ENCODE data around the gene ELMO1.

DNA sequence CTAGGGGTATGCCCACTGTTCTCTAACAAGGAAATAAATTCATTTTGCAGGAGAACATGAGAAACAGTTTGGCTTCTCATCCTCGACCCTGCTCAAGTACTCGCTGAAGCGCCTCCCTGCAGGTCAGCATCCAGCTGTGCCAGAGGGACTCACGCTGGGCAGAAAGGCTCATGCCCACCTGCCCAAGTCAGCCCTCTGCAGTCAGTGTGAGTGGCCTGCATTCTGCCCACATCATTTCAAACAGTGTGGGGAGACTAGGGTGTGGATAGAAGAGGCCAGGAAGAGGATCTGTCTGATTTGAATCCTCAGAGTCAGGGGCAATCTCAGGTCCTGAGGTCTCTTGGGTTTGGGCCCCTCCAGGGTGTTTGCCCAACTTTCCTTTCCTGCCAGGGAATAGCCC lies 297.8 kb downstream of the ELMO1 start:
- TF ChIP-seq POLR2A (IDR thresholded peaks at IDR 0.05; ENCODE audit: insufficient read depth in 1 of 2, low read depth in 2 of 2, low read length in 2 of 2) (no peak), STAG1 (CRISPR knock-in tag; IDR thresholded peaks at IDR 0.05) (no peak), CENPT (CRISPR knock-in tag; IDR thresholded peaks at IDR 0.05; ENCODE audit: low read depth) (no peak), SIN3B (IDR thresholded peaks at IDR 0.05; ENCODE audit: low read length) (no peak), NR2C2 (CRISPR knock-in tag; IDR thresholded peaks at IDR 0.05; ENCODE audit: borderline replicate concordance) (no peak), ZC3H13 (CRISPR knock-in tag; IDR thresholded peaks at IDR 0.05) (no peak), KMT2B (CRISPR knock-in tag; IDR thresholded peaks at IDR 0.05) (no peak), HIVEP1 (CRISPR knock-in tag; IDR thresholded peaks at IDR 0.05) (no peak), ZBTB7B (CRISPR knock-in tag; IDR thresholded peaks at IDR 0.05) (no peak), ZNF564 (CRISPR knock-in tag; IDR thresholded peaks at IDR 0.05) (no peak)
- TF ChIP-seq, protein P1, sequence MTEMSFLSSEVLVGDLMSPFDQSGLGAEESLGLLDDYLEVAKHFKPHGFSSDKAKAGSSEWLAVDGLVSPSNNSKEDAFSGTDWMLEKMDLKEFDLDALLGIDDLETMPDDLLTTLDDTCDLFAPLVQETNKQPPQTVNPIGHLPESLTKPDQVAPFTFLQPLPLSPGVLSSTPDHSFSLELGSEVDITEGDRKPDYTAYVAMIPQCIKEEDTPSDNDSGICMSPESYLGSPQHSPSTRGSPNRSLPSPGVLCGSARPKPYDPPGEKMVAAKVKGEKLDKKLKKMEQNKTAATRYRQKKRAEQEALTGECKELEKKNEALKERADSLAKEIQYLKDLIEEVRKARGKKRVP (CRISPR knock-in tag; IDR thresholded peaks at IDR 0.05) = no peak
- TF ChIP-seq, protein P2, sequence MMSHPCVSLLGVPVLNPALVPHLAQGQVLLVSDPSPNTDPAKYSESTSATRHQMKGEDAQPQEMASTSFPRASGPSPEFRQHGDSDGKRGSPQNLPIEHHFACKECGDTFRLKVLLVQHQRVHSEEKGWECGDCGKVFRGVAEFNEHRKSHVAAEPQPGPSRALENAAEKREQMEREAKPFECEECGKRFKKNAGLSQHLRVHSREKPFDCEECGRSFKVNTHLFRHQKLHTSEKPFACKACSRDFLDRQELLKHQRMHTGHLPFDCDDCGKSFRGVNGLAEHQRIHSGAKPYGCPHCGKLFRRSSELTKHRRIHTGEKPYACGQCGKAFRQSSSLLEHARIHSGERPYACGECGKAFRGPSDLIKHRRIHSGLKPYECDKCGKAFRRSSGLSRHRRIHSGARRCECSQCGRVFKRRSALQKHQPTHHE (CRISPR knock-in tag; IDR thresholded peaks at IDR 0.05; ENCODE audit: borderline replicate concordance) = no peak
- TF ChIP-seq, protein P3, sequence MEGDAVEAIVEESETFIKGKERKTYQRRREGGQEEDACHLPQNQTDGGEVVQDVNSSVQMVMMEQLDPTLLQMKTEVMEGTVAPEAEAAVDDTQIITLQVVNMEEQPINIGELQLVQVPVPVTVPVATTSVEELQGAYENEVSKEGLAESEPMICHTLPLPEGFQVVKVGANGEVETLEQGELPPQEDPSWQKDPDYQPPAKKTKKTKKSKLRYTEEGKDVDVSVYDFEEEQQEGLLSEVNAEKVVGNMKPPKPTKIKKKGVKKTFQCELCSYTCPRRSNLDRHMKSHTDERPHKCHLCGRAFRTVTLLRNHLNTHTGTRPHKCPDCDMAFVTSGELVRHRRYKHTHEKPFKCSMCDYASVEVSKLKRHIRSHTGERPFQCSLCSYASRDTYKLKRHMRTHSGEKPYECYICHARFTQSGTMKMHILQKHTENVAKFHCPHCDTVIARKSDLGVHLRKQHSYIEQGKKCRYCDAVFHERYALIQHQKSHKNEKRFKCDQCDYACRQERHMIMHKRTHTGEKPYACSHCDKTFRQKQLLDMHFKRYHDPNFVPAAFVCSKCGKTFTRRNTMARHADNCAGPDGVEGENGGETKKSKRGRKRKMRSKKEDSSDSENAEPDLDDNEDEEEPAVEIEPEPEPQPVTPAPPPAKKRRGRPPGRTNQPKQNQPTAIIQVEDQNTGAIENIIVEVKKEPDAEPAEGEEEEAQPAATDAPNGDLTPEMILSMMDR (CRISPR knock-in tag; IDR thresholded peaks at IDR 0.05) = no peak

Data from HepG2 (cell line).